Kidney (tissue), 14 donors: ENCODE results near the gene PPP1R27. TPM values are rescaled to one million over a fixed set of nuclear protein-coding genes. Genes with fewer than 3 reads are reported as not detected.
A peak's percentile ranks its signal among the peaks of the same experiment; 100 is the strongest.

ENCODE experiments used
- DNase-seq, 5 donors: peaks; one replicate each; pipeline ENCODE4 v3.0.0-alpha.2; 2013 to 2020
- FAIRE-seq: peaks from 2 replicates; lab custom pipeline; 2012; peaks lifted over from hg19 to GRCh38; lab: Jason Lieb, UNC
- H3K27ac ChIP-seq, 2 donors: one replicate each; pipeline ENCODE4 v1.7.0; 2013; ENCODE audit warnings: low read depth in 2 of 2, low read length in 2 of 2, inconsistent platforms in 1 of 2
- H3K27me3 ChIP-seq: one replicate; pipeline ENCODE4 v1.7.1; 2013; ENCODE audit warnings: low read length, inconsistent platforms; ENCODE audit not compliant: control insufficient read depth, insufficient read depth
- H3K36me3 ChIP-seq, 3 donors: one replicate each; pipeline versions ENCODE4 v1.7.0 to v1.7.1; 2013; ENCODE audit warnings: low read length in 3 of 3, control low read depth in 1 of 3, inconsistent platforms in 1 of 3; ENCODE audit not compliant: insufficient read depth in 3 of 3, control insufficient read depth in 2 of 3
- H3K4me1 ChIP-seq, 3 donors: one replicate each; pipeline versions ENCODE4 v1.7.0 to v1.7.1; 2013; ENCODE audit warnings: low read length in 3 of 3, inconsistent platforms in 1 of 3, low read depth in 1 of 3; ENCODE audit not compliant: control insufficient read depth in 2 of 3, insufficient read depth in 2 of 3
- H3K4me3 ChIP-seq, 3 donors: one replicate each; pipeline versions ENCODE4 v1.7.0 to v1.8.1; 2013; ENCODE audit warnings: low read length in 3 of 3, control low read depth in 1 of 3, inconsistent platforms in 1 of 3
- H3K9ac ChIP-seq, 3 donors: one replicate each; pipeline versions ENCODE4 v1.7.0 to v1.7.1; 2013; ENCODE audit warnings: low read length in 3 of 3, control low read depth in 1 of 3, inconsistent platforms in 1 of 3
- H3K9me3 ChIP-seq, 3 donors: one replicate each; pipeline versions ENCODE4 v1.7.0 to v1.7.1; 2013; ENCODE audit warnings: low read length in 3 of 3, control low read depth in 1 of 3, inconsistent platforms in 1 of 3; ENCODE audit not compliant: control insufficient read depth in 2 of 3, insufficient read depth in 1 of 3
- intact Hi-C: fragments of 100-400 bp; cut with DNase I; formaldehyde crosslinking; loops from one replicate; pipeline ENCODE4 v1.11.1; 2022
- polyA plus RNA-seq: library from polyadenylated mRNA; stranded (reverse); fragments of 350-450 nt; fragmentation: Illumina TruSeq; extraction: RNeasy Lipid Tissue Mini Kit (QIAGEN cat#74804); gene quantifications from one replicate; pipeline ENCODE4 v1.2.3, GENCODE V29; 2014; ENCODE audit warnings: low read depth, low replicate concordance; ENCODE audit not compliant: insufficient read depth
- total RNA-seq: library from RNA; stranded (reverse); fragmentation: NEBNext Ultra II Directional; extraction: Animal tissue kit (Norgen Biotek cat#: 25700); gene quantifications from one replicate; pipeline ENCODE4 v1.2.1, GENCODE V29; 2021
- TF ChIP-seq, protein P1 (sequence below): IDR thresholded peaks from 3 replicates; pipeline ENCODE4 v1.5.1; 2012; ENCODE audit warnings: mild to moderate bottlenecking, moderate library complexity, borderline replicate concordance; ENCODE audit not compliant: insufficient read depth; ENCODE audit errors: extremely low read depth
- donor health status: control.
- donor health status: control.
- donor health status: control.
- donor health status: control.
- donor health status: control.
- donor health status: DM: yes; HTN: yes; CAD: no.
- donor health status: Normal renal cell carcinoma (clear cell type).

The PPP1R27 gene
- total and polyA plus RNA-seq, 2 donors from 2014 or later = not detected

DNA sequence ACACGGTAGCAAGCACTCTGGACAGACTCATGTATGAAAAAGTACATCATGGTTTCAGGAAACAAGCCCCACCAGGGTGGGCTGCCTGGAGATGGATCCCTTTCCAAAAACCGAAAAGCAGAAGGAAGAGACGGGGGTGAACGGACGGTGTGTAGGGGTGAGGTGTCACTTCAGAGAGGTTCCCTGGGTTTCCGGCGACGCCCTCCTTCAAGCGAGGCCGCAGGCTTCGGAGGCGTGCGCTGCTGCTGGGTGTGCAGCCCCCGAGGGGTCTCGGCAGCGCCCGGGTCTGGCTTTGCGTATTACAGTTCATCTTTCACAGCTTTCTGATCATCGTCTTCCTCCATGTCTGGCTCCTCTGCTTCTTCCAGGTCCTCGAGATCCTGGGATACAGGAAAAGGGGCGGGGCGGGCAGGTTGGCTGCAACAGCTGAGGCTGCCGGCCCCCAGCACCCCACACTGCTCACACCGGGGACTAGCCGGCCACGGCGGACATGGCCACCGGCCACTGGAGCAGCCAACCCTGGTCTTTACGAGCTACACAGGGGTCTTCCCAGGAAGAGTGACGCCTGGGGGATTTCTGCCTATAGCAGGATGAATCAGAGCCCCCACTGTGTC, 9.0 kb upstream of the PPP1R27 start:
- DNase-seq (no peak), FAIRE-seq (no peak)
- Histone ChIP-seq H3K27ac (no peak overlapping the region), H3K27me3 (no peaks in the 10 kb centered on the region), H3K9me3 (no peaks in the 10 kb centered on the region), H3K36me3 (peaks cover 0 to 37% (median 12%) of the 10 kb centered on the region in 3 donors), H3K4me1 (no peaks in the 10 kb centered on the region), H3K9ac (no peak overlapping the region), H3K4me3 (no peak overlapping the region)
- intact Hi-C loops = no loop called here
- TF ChIP-seq, protein P1, sequence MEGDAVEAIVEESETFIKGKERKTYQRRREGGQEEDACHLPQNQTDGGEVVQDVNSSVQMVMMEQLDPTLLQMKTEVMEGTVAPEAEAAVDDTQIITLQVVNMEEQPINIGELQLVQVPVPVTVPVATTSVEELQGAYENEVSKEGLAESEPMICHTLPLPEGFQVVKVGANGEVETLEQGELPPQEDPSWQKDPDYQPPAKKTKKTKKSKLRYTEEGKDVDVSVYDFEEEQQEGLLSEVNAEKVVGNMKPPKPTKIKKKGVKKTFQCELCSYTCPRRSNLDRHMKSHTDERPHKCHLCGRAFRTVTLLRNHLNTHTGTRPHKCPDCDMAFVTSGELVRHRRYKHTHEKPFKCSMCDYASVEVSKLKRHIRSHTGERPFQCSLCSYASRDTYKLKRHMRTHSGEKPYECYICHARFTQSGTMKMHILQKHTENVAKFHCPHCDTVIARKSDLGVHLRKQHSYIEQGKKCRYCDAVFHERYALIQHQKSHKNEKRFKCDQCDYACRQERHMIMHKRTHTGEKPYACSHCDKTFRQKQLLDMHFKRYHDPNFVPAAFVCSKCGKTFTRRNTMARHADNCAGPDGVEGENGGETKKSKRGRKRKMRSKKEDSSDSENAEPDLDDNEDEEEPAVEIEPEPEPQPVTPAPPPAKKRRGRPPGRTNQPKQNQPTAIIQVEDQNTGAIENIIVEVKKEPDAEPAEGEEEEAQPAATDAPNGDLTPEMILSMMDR = no peak

DNA sequence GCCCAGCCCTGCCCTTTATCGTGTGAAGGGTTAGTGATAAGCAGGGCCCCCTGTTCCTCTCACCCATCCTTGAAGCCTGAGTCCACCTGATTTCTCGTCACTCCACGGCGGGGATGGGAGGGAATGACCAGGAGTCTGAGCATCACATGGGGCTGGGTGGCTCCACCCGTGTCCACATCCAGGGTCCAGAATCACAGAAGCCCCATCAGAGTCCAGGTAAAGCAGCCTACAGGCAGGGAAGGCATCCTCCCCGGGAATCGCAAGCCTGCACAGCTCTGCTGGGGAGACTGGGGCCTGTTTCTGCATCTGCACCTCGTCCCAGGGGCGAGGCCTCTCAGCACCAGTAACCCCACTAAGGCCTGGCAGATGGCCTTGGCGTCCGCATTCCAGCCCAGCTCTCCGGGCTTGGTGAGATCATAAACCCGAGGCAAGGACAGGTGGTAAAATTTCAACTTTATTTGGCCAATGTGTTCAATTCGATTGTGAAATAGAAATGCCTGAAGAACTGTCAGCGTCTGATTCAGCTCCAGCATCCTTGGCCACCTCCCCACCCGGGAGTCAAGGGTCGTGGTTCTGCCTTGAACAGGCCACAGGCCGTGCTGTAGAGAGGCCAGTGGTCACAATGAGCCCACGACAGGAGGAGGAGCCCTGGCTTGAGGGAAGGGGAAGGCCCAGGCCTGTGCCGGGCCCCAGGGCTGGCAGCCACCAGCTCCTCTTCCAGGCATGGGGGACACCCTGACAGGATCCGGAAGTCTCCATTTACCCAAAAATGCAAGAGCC, 8.1 kb upstream of the PPP1R27 start:
- Histone ChIP-seq H3K4me3 (no peak overlapping the region), H3K4me1 (no peaks in the 10 kb centered on the region), H3K9ac (no peak overlapping the region), H3K9me3 (no peaks in the 10 kb centered on the region), H3K27me3 (no peaks in the 10 kb centered on the region), H3K36me3 (peaks cover 0 to 37% (median 12%) of the 10 kb centered on the region in 3 donors), H3K27ac (no peak overlapping the region)
- TF ChIP-seq, protein P1 = no peak
- intact Hi-C loops = no loop called here
- FAIRE-seq = no peak
- DNase-seq = peak in 1 of 5 donors; percentile 75

DNA sequence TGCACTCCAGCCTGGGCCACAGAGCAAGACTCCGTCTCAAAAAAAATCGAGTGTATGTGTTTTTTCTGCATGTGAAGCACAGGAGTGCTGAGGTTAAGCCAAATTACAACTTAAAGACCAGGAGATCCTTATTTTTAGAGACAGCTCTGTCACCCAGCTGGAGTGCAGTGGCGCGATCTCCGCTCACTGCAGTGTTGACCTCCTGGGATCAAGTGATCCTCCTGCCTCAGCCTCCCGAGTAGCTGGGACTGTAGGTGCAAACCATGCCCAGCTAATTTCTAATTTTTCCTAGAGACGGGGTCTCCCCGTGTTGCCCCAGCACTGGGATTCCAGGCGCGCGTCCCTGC, 7.5 kb upstream of the PPP1R27 start:
- FAIRE-seq (no peak), DNase-seq (no peak)
- Histone ChIP-seq H3K27ac (no peak overlapping the region), H3K4me1 (no peaks in the 10 kb centered on the region), H3K36me3 (peaks cover 0 to 37% (median 12%) of the 10 kb centered on the region in 3 donors), H3K9me3 (no peaks in the 10 kb centered on the region), H3K27me3 (no peaks in the 10 kb centered on the region), H3K9ac (no peak overlapping the region), H3K4me3 (no peak overlapping the region)
- intact Hi-C loops = no loop called here
- TF ChIP-seq, protein P1 = no peak
